Adrenal gland (tissue), 12 donors: Measurements from ENCODE around the gene NR6A1. TPM values are rescaled to one million over a fixed set of nuclear protein-coding genes. Genes with fewer than 3 reads are reported as not detected.

ENCODE experiments used
- DNase-seq, 7 donors: peaks; one replicate each; pipeline ENCODE4 v3.0.0-alpha.2; 2019 to 2020
- H3K27ac ChIP-seq, 5 donors: fragments of 200-600 bp; sonication (generic) in 4 of 5; 1 replicate in 3 of 5; 2 replicates in 2 of 5; pipeline versions ENCODE4 v1.5.1 to v1.8.0; 2016 to 2020; ENCODE audit warnings: mild to moderate bottlenecking in 1 of 5
- H3K27me3 ChIP-seq: fragments of 200-600 bp; 2 replicates; pipeline ENCODE4 v1.8.0; 2021
- H3K36me3 ChIP-seq, 2 donors: fragments of 200-600 bp; replicated peaks in 1 of 2; 1 replicate in 1 of 2; 2 replicates in 1 of 2; pipeline versions ENCODE4 v1.5.1 to v1.8.0; 2018 to 2022
- H3K4me1 ChIP-seq, 2 donors: fragments of 200-600 bp; replicated peaks in 1 of 2; 1 replicate in 1 of 2; 2 replicates in 1 of 2; pipeline versions ENCODE4 v1.5.1 to v1.8.0; 2018 to 2021
- H3K4me3 ChIP-seq, 4 donors: fragments of 200-600 bp; sonication (generic) in 3 of 4; one replicate each; pipeline ENCODE4 v1.5.1; 2016 to 2018
- H3K9me3 ChIP-seq, 3 donors: fragments of 200-600 bp; sonication (generic) in 1 of 3; replicated peaks in 1 of 3; 1 replicate in 2 of 3; 2 replicates in 1 of 3; pipeline versions ENCODE4 v1.5.1 to v1.8.0; 2016 to 2021
- POLR2A ChIP-seq, 2 donors: fragments of 450-650 bp; IDR thresholded peaks; one replicate each; pipeline ENCODE4 v1.6.1; 2017; ENCODE audit warnings: antibody characterized with exemption in 2 of 2, mild to moderate bottlenecking in 2 of 2, moderate library complexity in 1 of 2
- WGBS, 4 donors: extraction: QIAGEN DNeasy Blood & Tissue Kit in 2 of 4; methylation state at CpG; one replicate each; pipeline versions ENCODE4 v1.1.5 to v1.1.7; 2013 to 2017; 5-methylcytosine and 5-hydroxymethylcytosine counted together
- intact Hi-C, 2 donors: fragments of 100-400 bp; cut with DNase I; formaldehyde crosslinking; loops; one replicate each; pipeline versions ENCODE4 v1.14.1 to v1.15.0; 2022 to 2023
- polyA plus RNA-seq, 3 donors: library from polyadenylated mRNA; stranded (reverse); fragments of 200-250 nt in 2 of 3; fragments of 350-450 nt in 1 of 3; fragmentation: Illumina TruSeq in 1 of 3; extraction: RNeasy Lipid Tissue Mini Kit (QIAGEN cat#74804) in 1 of 3; gene quantifications; one replicate each; pipeline ENCODE4 v1.2.3, GENCODE V29; 2013 to 2014
- total RNA-seq, 9 donors: library from RNA; depleted of rRNA in 4 of 9; stranded (reverse); fragments of >200 nt in 4 of 9; fragments of 120-200 nt in 1 of 9; fragmentation: NEBNext Ultra II Directional in 1 of 9; extraction: Animal tissue kit (Norgen Biotek cat#: 25700) in 1 of 9; gene quantifications; one replicate each; pipeline versions ENCODE4 v1.1.0 to v1.2.4, GENCODE V29; 2013 to 2023
- TF ChIP-seq, protein P1 (sequence below), 6 experiments: fragments of 450-650 bp in 4 of 6; fragments of 200-600 bp in 2 of 6; sonication (generic) in 1 of 6; IDR thresholded peaks; 1 replicate in 5 of 6; 2 replicates in 1 of 6; pipeline versions ENCODE4 v1.5.1 to v1.8.0; 2016 to 2021; ENCODE audit warnings: antibody characterized with exemption in 6 of 6, mild to moderate bottlenecking in 2 of 6, moderate library complexity in 1 of 6
- donor health status: healthy with polysubstance abuse.
- donor health status: Bipolar disorder and iron deficiency.
- donor health status: DM: yes; HTN: yes; CAD: no.
- donor health status: DM: no; HTN: no; CAD: no.
- donor health status: DM: no; HTN: no; CAD: no.
- donor health status: DM: yes; HTN: yes; CAD: no.

NR6A1 gene
- total and polyA plus RNA-seq, 12 donors, result 0.46 to 9.8 (median 1.5) TPM

GRCh38 chr9:124733964-124734740, 37.0 kb downstream of the NR6A1 start:
- H3K9me3 ChIP-seq, result no peaks in the 10 kb centered on the region
- no peak overlapping the region for H3K4me3 ChIP-seq
- H3K27me3 ChIP-seq, result no peaks in the 10 kb centered on the region
- intact Hi-C loops, result no loop called here
- TF ChIP-seq POLR2A (IDR thresholded peaks at IDR 0.05), result no peak
- TF ChIP-seq, protein P1, sequence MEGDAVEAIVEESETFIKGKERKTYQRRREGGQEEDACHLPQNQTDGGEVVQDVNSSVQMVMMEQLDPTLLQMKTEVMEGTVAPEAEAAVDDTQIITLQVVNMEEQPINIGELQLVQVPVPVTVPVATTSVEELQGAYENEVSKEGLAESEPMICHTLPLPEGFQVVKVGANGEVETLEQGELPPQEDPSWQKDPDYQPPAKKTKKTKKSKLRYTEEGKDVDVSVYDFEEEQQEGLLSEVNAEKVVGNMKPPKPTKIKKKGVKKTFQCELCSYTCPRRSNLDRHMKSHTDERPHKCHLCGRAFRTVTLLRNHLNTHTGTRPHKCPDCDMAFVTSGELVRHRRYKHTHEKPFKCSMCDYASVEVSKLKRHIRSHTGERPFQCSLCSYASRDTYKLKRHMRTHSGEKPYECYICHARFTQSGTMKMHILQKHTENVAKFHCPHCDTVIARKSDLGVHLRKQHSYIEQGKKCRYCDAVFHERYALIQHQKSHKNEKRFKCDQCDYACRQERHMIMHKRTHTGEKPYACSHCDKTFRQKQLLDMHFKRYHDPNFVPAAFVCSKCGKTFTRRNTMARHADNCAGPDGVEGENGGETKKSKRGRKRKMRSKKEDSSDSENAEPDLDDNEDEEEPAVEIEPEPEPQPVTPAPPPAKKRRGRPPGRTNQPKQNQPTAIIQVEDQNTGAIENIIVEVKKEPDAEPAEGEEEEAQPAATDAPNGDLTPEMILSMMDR (IDR thresholded peaks at IDR 0.05), result no peak
- WGBS, 4 donors, result 83 to 90% (median 85%) methylated on average over 14 of the region's 14 CpGs
- DNase-seq, result no peak
- no peaks in the 10 kb centered on the region for H3K36me3 ChIP-seq
- H3K27ac ChIP-seq, result no peak overlapping the region
- H3K4me1 ChIP-seq, result no peaks in the 10 kb centered on the region

- WGBS, 4 donors, result 95 to 100% (median 96%) methylated on average over 2 of the region's 2 CpGs; no CpG with 5 or more reads in 1 of the 4 donors
- intact Hi-C loops, result no loop called here
- no peak for DNase-seq
Measured at GRCh38 chr9:124730772-124731171, 40.3 kb downstream of the NR6A1 start.

GRCh38 chr9:124726886-124727285, 44.2 kb downstream of the NR6A1 start:
- no peak for DNase-seq
- Histone ChIP-seq H3K36me3 (no peaks in the 10 kb centered on the region), H3K27me3 (no peaks in the 10 kb centered on the region), H3K4me1 (no peaks in the 10 kb centered on the region), H3K27ac (no peak overlapping the region), H3K4me3 (no peak overlapping the region), H3K9me3 (no peaks in the 10 kb centered on the region)
- TF ChIP-seq, protein P1 (IDR thresholded peaks at IDR 0.05), result no peak
- TF ChIP-seq POLR2A (IDR thresholded peaks at IDR 0.05), result no peak
- WGBS, 4 donors, result 84 to 94% (median 90%) methylated on average over 1 of the region's 1 CpG
- intact Hi-C loops, result no loop called here

More at GRCh38 chr9:124730772-124731171, 40.3 kb downstream of the NR6A1 start:
- Histone ChIP-seq H3K9me3 (no peaks in the 10 kb centered on the region), H3K4me3 (no peak overlapping the region), H3K4me1 (no peaks in the 10 kb centered on the region), H3K27me3 (no peaks in the 10 kb centered on the region), H3K36me3 (no peaks in the 10 kb centered on the region), H3K27ac (no peak overlapping the region)
- TF ChIP-seq, protein P1 (IDR thresholded peaks at IDR 0.05), result no peak
- no peak for TF ChIP-seq POLR2A (IDR thresholded peaks at IDR 0.05)

- WGBS, 4 donors, result 66 to 72% (median 68%) methylated on average over 5 of the region's 5 CpGs
- peaks cover 13 to 15% of the 10 kb centered on the region in 2 donors for H3K4me1 ChIP-seq
- peak overlapping the region in 1 of 5 donors; percentile 11 for H3K27ac ChIP-seq
Measured at GRCh38 chr9:124725068-124725452, 46.1 kb downstream of the NR6A1 start.

More at GRCh38 chr9:124725068-124725452, 46.1 kb downstream of the NR6A1 start:
- no peak for DNase-seq
- no peaks in the 10 kb centered on the region for H3K27me3 ChIP-seq
- TF ChIP-seq, protein P1 (IDR thresholded peaks at IDR 0.05), result no peak
- TF ChIP-seq POLR2A (IDR thresholded peaks at IDR 0.05), result no peak
- no peaks in the 10 kb centered on the region for H3K36me3 ChIP-seq
- intact Hi-C loops, result no loop called here
- no peak overlapping the region for H3K4me3 ChIP-seq
- no peaks in the 10 kb centered on the region for H3K9me3 ChIP-seq
